ENCODE data around the gene ZNF827.

ZNF827 gene, protein sequence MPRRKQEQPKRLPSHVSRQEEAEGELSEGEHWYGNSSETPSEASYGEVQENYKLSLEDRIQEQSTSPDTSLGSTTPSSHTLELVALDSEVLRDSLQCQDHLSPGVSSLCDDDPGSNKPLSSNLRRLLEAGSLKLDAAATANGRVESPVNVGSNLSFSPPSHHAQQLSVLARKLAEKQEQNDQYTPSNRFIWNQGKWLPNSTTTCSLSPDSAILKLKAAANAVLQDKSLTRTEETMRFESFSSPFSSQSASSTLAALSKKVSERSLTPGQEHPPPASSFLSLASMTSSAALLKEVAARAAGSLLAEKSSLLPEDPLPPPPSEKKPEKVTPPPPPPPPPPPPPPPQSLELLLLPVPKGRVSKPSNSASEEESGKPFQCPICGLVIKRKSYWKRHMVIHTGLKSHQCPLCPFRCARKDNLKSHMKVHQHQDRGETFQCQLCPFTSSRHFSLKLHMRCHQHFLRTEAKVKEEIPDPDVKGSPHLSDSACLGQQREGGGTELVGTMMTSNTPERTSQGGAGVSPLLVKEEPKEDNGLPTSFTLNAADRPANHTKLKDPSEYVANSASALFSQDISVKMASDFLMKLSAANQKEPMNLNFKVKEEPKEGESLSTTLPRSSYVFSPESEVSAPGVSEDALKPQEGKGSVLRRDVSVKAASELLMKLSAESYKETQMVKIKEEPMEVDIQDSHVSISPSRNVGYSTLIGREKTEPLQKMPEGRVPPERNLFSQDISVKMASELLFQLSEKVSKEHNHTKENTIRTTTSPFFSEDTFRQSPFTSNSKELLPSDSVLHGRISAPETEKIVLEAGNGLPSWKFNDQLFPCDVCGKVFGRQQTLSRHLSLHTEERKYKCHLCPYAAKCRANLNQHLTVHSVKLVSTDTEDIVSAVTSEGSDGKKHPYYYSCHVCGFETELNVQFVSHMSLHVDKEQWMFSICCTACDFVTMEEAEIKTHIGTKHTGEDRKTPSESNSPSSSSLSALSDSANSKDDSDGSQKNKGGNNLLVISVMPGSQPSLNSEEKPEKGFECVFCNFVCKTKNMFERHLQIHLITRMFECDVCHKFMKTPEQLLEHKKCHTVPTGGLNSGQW

GRCh38 chr4:145938618-145939440, at the start of gene ZNF827:
TSS of gene ZNF827 (minus strand) at chr4:145938823. CDS start at chr4:145938407, 416 bp downstream.
- DNase-seq (ENCODE audit: low spot score), result peak; percentile 72

DNA sequence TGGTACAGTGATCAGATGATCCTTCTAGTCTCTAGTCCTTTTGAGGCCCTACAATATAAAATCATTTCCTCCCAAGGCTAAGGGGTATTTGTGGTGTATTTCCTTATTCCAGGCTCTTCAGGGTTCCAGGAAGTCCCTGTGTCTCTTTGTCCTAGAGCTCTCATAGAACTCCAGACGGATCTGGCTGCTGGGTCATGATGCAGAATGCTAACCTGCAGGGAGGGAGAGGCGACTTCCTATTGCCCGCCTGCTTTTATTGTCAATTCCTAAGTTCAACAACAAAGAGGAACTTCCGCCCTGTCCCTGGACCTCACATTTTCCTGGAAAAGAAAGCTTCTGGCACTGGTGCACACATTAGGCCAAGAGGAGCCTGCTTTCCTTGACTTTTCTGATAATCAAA, 45.9 kb upstream of the ZNF827 start:
- no peak for DNase-seq (ENCODE audit: low spot score)

- no peak for DNase-seq (ENCODE audit: low spot score)
These were observed 44.2 kb upstream of the ZNF827 start for GRCh38 chr4:145982791-145983190.

DNA sequence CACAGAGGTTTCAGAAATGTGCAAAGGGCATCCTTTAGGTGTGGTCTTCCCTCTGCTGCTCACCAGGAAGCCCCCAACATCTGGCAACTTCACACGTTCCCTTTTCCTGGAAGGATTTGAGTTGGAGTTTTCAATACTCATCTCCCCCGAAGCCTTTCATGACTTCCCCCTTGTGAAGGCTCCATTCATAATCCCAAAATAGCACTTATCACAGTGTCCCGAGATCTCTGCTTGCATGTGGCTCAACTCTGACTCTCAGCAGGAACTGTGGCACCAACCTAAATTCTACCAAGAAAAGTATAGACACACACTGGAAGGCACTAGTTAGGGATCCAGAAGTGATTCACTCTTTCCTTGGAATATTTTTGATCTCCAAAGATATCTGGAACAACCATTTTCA, 40.5 kb upstream of the ZNF827 start:
- no peak for DNase-seq (ENCODE audit: low spot score)

DNA sequence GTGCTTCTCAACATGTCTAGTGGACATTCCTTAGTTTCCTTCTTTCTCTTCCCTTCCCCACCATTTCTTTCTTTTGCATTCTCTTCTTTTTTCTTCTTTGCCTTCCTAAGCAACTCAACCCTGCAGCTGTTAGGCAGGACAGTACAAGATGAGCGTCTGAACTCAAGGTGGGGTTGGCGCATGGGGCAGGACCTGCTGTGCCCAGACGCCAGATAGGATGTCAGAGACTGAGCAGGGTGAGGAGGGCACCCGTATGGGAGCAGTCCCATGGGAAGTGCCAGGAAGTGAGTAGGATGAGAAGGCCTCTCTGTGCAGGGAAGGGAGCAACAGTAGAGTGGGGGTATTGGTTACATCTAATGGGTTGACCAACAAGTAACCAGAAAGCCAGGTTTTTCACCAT, 38.1 kb upstream of the ZNF827 start:
- no peak for DNase-seq (ENCODE audit: low spot score)

DNA sequence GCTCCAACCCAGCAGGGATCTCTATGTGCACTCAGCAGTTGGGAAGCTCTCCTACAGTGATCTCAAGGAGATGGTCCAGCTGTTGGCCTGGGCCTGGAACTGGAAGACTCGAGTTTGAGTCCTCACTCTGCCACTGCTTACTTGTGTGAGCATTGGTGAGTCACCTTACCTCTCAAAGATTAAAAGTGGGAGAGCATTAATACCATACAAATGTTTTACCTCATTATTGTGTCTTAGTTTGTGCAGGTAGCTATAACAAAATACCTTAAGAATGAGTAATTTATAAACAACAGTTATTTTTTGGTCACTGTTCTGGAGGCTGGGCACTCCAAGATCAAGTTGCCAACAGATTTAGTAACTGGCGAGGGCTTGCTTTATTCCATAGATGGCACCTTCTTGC, 21.4 kb upstream of the ZNF827 start:
- DNase-seq (ENCODE audit: low spot score), result no peak

GRCh38 chr4:145957302-145957701, 18.7 kb upstream of the ZNF827 start:
- DNase-seq (ENCODE audit: low spot score), result no peak

GRCh38 chr4:145956288-145956890, 17.8 kb upstream of the ZNF827 start:
- peak; percentile 34 for DNase-seq (ENCODE audit: low spot score)

DNA sequence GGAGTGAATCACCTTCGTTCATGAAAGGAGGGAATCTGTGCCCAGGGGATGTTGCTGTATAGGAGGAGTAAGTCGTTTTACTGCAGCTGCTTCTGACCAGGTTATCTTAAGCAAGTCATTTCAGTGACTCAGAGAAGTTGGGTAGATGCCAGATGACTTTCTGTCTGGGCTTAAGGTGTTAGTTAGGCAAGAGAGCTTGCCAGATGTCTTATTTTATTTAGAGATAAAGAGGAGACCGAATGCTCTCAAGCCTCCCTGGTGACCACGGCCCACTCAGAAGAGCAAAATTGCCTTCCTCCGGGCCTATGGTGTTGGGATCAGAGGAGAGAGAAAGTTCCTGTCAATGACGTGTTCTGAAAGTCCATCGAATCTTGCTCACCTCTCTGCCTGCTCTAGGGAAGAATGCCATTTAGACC, 16.3 kb upstream of the ZNF827 start:
- no peak for DNase-seq (ENCODE audit: low spot score)

- DNase-seq (ENCODE audit: low spot score), result no peak
These were observed 13.3 kb upstream of the ZNF827 start for GRCh38 chr4:145951931-145952330.

- DNase-seq (ENCODE audit: low spot score), result no peak
These were observed 7.0 kb upstream of the ZNF827 start for GRCh38 chr4:145945431-145946155.

- DNase-seq (ENCODE audit: low spot score), result no peak
These were observed 6.3 kb upstream of the ZNF827 start for GRCh38 chr4:145944886-145945285.

- no peak for DNase-seq (ENCODE audit: low spot score)
These were observed 1.2 kb upstream of the ZNF827 start for GRCh38 chr4:145939856-145940255.

DNA sequence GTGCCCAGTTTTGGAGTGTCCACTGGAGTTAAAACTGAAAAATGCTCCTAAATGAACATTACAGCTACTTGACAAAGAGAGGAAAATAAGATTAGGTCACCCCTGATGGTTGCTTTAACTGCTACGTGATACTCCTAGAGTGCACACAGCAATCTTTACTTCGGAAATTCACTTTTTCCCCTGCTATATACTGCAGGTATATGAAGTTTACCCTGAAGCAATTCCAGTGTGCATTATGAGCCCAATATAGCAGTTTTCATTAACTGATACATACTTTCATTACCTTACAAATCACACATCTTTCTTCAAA, 773 bp upstream of the ZNF827 start:
- DNase-seq (ENCODE audit: low spot score), result no peak

DNA sequence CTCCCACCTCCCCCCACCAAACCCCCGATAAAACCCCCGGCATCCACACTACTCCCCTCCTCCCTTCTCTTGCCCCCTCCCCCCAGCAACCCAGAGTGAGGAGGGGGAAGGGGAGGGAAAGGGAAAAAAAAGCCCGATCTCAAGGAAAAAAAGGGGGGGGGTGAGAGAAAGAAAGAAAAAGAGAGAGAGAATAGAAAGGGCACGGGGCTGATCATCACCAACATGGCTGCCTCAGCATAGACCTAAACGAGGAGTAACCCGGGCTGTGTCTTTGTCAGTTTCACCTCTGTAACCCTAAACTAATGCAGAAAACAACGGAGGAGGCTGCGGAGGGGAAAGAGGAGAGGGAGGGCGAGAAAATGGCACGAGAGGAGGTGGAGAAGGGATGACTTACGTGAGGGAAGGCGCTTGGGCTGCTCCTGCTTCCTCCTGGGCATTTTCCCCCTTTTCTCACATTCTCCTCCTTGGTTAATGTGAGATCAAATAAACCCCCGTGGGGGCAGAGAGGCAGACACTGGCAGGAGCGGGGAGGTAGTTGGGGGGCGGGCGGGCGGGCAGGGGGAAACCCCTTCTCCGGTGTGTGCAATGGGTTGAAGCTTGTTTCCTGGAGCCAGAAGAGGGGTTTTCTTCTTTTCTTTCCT, 532 bp downstream of the ZNF827 start:
- DNase-seq (ENCODE audit: low spot score), result peak; percentile 28

DNA sequence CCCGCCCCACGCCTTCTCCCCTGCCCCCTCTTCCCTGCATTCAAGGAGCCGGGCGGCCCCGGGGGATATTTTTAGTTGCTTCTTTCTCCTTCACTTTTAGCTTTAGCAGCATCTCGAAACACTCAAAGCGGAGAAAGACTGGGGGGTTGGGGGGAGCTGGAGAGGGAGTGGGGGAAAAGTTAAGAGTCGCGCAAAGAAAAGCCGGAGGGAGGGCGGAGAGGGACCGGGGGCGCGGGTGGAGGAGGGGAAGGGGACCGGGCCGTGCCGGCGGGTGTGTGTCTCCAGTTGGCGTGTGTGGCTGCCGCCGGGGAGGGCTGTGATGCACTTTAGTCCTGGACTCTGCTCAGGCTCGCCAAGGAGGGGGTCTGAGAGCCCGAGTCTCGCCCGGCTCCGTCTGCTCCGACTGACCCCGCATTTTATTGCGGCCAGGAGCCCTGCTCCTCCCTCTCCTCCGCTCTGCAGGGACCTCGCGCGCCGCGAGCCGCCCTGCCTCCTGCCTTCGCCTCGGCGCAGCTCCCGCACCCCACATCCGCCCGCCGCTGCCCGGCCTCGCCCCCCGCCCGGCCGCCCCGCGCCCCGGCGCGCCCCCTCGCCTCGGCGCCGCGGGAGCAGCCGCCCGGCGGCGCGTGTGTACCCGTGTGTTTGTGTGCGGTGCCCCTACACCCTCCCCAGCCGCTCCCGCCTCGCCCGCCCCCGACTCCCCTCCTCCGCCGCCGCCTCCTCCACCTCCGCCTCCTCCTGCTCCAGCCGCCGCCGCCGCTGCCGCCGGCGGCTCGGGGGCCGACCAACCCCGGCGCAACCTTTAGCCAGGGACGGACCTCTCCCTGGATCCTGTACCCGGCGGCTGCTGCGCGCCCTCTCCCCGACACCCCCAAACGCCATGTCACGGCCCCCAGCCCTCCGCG, 1.4 kb downstream of the ZNF827 start:
- peak; percentile 71 for DNase-seq (ENCODE audit: low spot score)

GRCh38 chr4:145936142-145936996, 2.3 kb downstream of the ZNF827 start:
- DNase-seq (ENCODE audit: low spot score), result peak; percentile 68

All from Ammon's horn (tissue), 1 donor.